RWPE2 (cell line): Measurements from ENCODE around the gene KDM5B.

Source experiments
- ATAC-seq: fragments of 200-7000 bp; cut with Tn5 transposase; 3 replicates; pipeline ENCODE4 v1.9.1; 2021; ENCODE audit warnings: low read depth
- DNase-seq: peaks from one replicate; pipeline ENCODE4 v3.0.0-alpha.2; 2020; ENCODE audit warnings: low spot score
- H3K27ac ChIP-seq: fragments of 450-650 bp; 2 replicates; pipeline ENCODE4 v1.5.1; 2017; ENCODE audit warnings: mild to moderate bottlenecking; ENCODE audit not compliant: poor library complexity, severe bottlenecking
- H3K27me3 ChIP-seq: fragments of 250-450 bp; sonication (Bioruptor Pico); 2 replicates; pipeline ENCODE4 v1.5.1; 2021; ENCODE audit warnings: mild to moderate bottlenecking, moderate library complexity; ENCODE audit not compliant: insufficient read depth, poor library complexity, severe bottlenecking
- H3K36me3 ChIP-seq: fragments of 250-450 bp; sonication (Bioruptor Pico); 2 replicates; pipeline ENCODE4 v1.5.1; 2020; ENCODE audit warnings: low read depth, mild to moderate bottlenecking, moderate library complexity
- H3K4me1 ChIP-seq: fragments of 250-450 bp; sonication (Bioruptor Pico); 2 replicates; pipeline ENCODE4 v1.5.1; 2021; ENCODE audit warnings: mild to moderate bottlenecking, moderate library complexity; ENCODE audit not compliant: insufficient read depth, poor library complexity, severe bottlenecking
- H3K4me3 ChIP-seq: fragments of 250-450 bp; sonication (Bioruptor Pico); 2 replicates; pipeline ENCODE4 v1.5.1; 2021; ENCODE audit warnings: mild to moderate bottlenecking, moderate library complexity; ENCODE audit not compliant: severe bottlenecking
- H3K9me3 ChIP-seq: fragments of 250-450 bp; sonication (Bioruptor Pico); 2 replicates; pipeline ENCODE4 v1.5.1; 2021; ENCODE audit warnings: mild to moderate bottlenecking, moderate library complexity; ENCODE audit not compliant: severe bottlenecking
- CTCF ChIP-seq: fragments of 450-650 bp; IDR thresholded peaks from one replicate; pipeline ENCODE4 v1.5.1; 2017; ENCODE audit warnings: mild to moderate bottlenecking, moderate library complexity; ENCODE audit not compliant: poor library complexity, severe bottlenecking

The KDM5B gene

DNA sequence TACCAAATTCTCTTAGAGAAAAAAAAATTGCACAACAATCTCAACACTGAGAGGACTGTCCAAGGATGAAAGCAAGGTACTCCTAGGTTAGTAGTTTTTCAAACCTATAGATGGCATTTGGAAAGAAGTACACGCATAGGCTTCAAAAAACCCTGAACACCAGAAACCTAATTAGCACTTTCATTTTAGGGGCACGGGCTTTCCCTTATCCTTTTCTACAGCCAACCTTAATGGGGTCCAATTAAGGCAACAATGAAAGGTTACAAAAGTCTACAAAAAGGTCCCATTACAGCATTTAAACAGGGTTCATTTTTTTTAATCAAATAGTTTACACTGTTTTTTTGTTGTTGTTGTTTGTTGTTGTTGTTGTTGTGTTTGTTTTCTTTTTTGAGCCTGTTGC is 6.2 kb downstream of the KDM5B start:
- ATAC-seq (no peak), DNase-seq (no peak)
- no peaks in the 10 kb centered on the region for H3K27me3 ChIP-seq
- no peak overlapping the region for H3K4me3 ChIP-seq
- no peak overlapping the region for H3K27ac ChIP-seq
- H3K4me1 ChIP-seq = peaks cover 33% of the 10 kb centered on the region
- peaks cover 3% of the 10 kb centered on the region; the same call in 1 of the 2 replicates for H3K36me3 ChIP-seq
- H3K9me3 ChIP-seq = no peaks in the 10 kb centered on the region
- TF ChIP-seq CTCF = no peak

DNA sequence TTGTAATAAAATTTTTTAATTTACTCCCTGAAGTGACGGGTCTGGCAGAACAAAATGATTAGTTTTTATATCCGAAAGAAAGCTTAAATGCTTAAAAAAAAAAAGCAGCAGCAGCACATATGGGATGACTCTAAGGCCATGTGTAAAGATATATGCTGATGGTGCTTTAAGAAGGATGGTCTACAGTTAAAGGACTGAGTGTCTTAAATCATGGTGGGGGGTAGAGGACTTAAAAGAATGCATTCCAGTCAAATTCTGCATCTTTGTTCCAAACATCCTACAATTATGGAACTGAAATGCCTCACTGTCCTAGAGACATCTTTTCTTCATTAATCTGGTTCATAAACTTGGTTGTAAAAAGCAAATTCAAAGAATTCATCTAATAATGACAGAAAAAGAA is 7.0 kb downstream of the KDM5B start:
- H3K27ac ChIP-seq = no peak overlapping the region
- H3K4me1 ChIP-seq = peaks cover 33% of the 10 kb centered on the region
- no peak for ATAC-seq
- peaks cover 3% of the 10 kb centered on the region; the same call in 1 of the 2 replicates for H3K36me3 ChIP-seq
- H3K9me3 ChIP-seq = no peaks in the 10 kb centered on the region
- H3K4me3 ChIP-seq = no peak overlapping the region
- no peaks in the 10 kb centered on the region for H3K27me3 ChIP-seq
- no peak for DNase-seq
- no peak for TF ChIP-seq CTCF

DNA sequence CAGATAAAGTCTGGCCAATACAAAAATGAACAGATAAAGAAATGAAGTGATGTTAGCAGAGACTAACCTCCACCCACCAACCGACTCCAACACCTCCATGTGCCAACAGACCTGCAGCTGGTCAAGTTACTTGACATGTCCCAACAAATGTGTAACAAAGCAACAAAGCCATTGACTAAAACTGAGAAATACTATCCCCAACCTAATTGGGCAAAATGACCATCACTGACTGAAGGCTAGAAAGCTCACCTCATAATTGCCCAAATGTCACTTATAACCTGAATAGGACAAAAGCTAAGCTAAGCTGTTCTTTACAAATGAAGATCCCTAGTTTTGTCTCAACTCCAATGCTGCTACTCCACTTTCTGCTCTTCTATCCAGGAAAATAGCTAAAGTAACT is 7.5 kb downstream of the KDM5B start:
- peaks cover 3% of the 10 kb centered on the region; the same call in 1 of the 2 replicates for H3K36me3 ChIP-seq
- DNase-seq (no peak), ATAC-seq (no peak)
- H3K27ac ChIP-seq = no peak overlapping the region
- H3K27me3 ChIP-seq = no peaks in the 10 kb centered on the region
- H3K4me1 ChIP-seq = peaks cover 31% of the 10 kb centered on the region
- no peaks in the 10 kb centered on the region for H3K9me3 ChIP-seq
- no peak for TF ChIP-seq CTCF
- H3K4me3 ChIP-seq = no peak overlapping the region

DNA sequence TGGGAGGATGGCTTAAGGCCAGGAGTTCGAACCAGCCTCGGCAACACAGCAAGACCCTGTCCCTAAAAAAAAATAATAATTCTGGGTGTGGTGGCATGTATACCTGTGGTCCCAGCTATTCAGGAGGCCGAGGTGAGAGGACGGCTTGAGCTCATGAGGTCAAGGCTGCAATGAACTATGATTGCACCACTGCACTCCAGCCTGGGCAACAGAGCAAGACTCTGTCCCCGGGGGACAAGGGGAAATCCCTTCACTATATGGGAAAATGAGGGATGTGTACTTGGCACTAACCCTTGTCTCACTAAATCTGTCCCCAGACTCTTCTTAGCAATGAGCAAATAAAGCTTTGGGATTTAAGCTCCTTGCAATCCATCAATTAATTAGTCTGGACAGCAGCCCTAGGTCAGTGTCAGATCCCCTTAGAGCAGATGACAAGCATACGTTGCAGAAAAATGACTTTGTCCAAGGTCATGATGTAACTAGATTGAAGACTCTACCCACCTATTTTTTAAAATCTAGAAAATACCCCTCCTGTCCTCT is 9.4 kb downstream of the KDM5B start:
- no peak for TF ChIP-seq CTCF
- ATAC-seq (no peak), DNase-seq (no peak)
- H3K4me3 ChIP-seq = no peak overlapping the region
- 0 out of 2 replicates have a peak, but pooled peaks cover 3% of the 10 kb centered on the region for H3K36me3 ChIP-seq
- H3K27me3 ChIP-seq = no peaks in the 10 kb centered on the region
- no peak overlapping the region for H3K27ac ChIP-seq
- H3K4me1 ChIP-seq = peaks cover 13% of the 10 kb centered on the region
- peaks cover 2% of the 10 kb centered on the region for H3K9me3 ChIP-seq

GRCh38 chr1:202798260-202798659 is 10.0 kb downstream of the KDM5B start:
- ATAC-seq = no peak
- Histone ChIP-seq H3K36me3 (0 out of 2 replicates have a peak, but pooled peaks cover 3% of the 10 kb centered on the region), H3K4me1 (peaks cover 7% of the 10 kb centered on the region), H3K9me3 (peaks cover 2% of the 10 kb centered on the region), H3K4me3 (no peak overlapping the region), H3K27ac (no peak overlapping the region), H3K27me3 (no peaks in the 10 kb centered on the region)
- DNase-seq = no peak
- no peak for TF ChIP-seq CTCF
